ENCODE results near the gene CFAP46.

CFAP46 gene

DNA sequence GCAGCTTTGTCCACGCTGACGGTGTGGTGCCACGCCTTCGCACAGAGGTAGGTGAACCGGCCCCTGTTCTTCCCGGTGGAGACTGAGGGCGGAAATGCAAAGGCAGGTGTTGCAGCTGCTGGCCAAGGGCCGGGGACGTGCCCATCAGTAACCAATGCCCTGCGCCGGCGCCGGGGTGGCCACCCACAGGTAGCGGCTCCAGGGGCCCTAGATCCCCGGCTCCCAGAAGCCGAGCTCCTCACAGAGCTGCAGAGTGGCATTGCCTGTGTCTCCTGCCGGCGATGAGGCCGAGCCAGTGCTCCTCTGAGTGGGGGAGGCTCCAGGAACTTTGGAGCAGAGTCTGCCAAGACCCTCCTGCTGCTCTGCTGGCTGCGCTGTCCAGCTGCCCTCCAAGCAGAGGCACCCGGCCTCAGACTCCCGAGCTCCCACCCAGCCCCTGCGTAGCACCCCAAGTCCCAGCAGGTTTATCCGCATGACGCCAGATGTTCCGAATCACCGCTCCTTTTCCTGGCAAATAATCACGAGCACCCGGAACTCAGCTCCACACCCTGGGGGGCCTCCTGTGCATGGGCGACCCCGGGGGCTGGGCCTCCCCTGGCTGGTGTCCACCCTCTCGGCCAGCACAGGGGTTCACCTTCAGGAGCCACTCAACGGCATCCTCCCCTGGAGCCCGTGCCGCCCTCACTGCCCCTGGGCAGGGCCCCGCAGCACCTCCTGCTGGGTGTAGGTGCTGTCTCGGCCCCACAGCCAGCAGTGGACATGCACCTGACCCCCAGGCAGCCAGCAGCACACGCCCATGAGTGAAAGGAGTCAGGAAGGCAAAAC is 22.1 kb downstream of the CFAP46 start:
- Histone ChIP-seq H3K4me3 (ENCODE audit: control insufficient read depth in 1 of 7, extremely low read depth in 1 of 7, insufficient read depth in 4 of 7, low read depth in 2 of 7, low read length in 6 of 7) (no peak overlapping the region), H3K9me3 (ENCODE audit: control extremely low read depth in 1 of 5, control insufficient read depth in 4 of 5, insufficient read depth in 2 of 5, low read depth in 1 of 5, low read length in 4 of 5) (no peaks in the 10 kb centered on the region), H3K36me3 (ENCODE audit: control insufficient read depth in 4 of 4, insufficient read depth in 4 of 4, low read length in 3 of 4) (no peaks in the 10 kb centered on the region), H3K4me1 (ENCODE audit: control extremely low read depth in 1 of 4, control insufficient read depth in 4 of 4, insufficient read depth in 4 of 4, low read length in 3 of 4) (no peaks in the 10 kb centered on the region), H3K27me3 (replicated peaks in 2 of 5; ENCODE audit: control insufficient read depth in 4 of 5, insufficient read depth in 5 of 5, low read length in 4 of 5) (no peaks in the 10 kb centered on the region), H3K27ac (ENCODE audit: insufficient read depth in 1 of 2, low read depth in 1 of 2, low read length in 2 of 2, poor library complexity in 1 of 2, severe bottlenecking in 2 of 2) (no peak overlapping the region)
- 95% methylated on average over 29 of the region's 38 CpGs for WGBS (ENCODE audit: insufficient coverage)
- CTCF ChIA-PET, result interaction anchor here (1.1 kb wide), 1 partner anchor 91 kb away, joined by 3 read pairs; no protein-coding TSS in a partner anchor
- no peak for DNase-seq
- POLR2A ChIA-PET, result no interaction called here

DNA sequence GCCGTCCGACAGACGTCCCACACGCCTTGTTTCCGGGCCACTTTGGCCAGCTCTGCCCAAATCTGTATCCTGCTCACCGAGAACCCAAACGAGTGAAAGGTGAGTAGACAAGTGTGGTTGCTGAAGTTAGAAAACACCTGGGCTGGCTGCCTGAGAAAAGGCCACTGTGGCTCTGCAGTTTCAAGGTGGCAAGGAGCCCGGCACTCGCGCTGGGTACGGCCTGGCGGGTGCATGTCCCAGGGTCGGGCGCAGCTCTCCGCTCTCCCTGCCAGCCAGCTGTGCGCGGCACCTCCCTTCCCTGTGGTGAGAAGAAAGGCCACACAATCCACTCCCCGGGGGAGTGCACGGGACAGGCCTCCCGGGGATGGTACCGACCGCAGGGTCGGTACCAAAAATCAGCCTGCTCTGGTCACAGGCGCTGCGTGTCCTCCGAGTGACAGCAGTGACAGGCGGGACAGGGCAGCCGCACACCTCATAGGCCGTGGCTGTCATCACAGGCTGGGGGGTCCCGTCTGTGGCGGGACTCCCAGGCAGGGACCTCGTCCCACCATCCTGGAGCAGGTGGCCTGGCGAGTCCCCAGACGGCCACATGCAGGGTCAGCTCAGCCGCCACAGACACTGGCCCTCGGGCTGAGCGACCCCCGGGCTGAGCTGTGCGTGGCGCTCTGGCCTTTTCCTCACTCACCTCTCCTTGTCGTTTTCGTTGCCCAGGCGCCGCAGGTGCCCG is 22.8 kb downstream of the CFAP46 start:
- Histone ChIP-seq H3K4me3 (ENCODE audit: control insufficient read depth in 1 of 7, extremely low read depth in 1 of 7, insufficient read depth in 4 of 7, low read depth in 2 of 7, low read length in 6 of 7) (no peak overlapping the region), H3K27me3 (replicated peaks in 2 of 5; ENCODE audit: control insufficient read depth in 4 of 5, insufficient read depth in 5 of 5, low read length in 4 of 5) (no peaks in the 10 kb centered on the region), H3K36me3 (ENCODE audit: control insufficient read depth in 4 of 4, insufficient read depth in 4 of 4, low read length in 3 of 4) (no peaks in the 10 kb centered on the region), H3K27ac (ENCODE audit: insufficient read depth in 1 of 2, low read depth in 1 of 2, low read length in 2 of 2, poor library complexity in 1 of 2, severe bottlenecking in 2 of 2) (no peak overlapping the region), H3K9me3 (ENCODE audit: control extremely low read depth in 1 of 5, control insufficient read depth in 4 of 5, insufficient read depth in 2 of 5, low read depth in 1 of 5, low read length in 4 of 5) (no peaks in the 10 kb centered on the region), H3K4me1 (ENCODE audit: control extremely low read depth in 1 of 4, control insufficient read depth in 4 of 4, insufficient read depth in 4 of 4, low read length in 3 of 4) (no peaks in the 10 kb centered on the region)
- WGBS (ENCODE audit: insufficient coverage), result 97% methylated on average over 43 of the region's 45 CpGs
- DNase-seq, result no peak
- POLR2A ChIA-PET, result no interaction called here
- CTCF ChIA-PET, result no interaction called here

DNA sequence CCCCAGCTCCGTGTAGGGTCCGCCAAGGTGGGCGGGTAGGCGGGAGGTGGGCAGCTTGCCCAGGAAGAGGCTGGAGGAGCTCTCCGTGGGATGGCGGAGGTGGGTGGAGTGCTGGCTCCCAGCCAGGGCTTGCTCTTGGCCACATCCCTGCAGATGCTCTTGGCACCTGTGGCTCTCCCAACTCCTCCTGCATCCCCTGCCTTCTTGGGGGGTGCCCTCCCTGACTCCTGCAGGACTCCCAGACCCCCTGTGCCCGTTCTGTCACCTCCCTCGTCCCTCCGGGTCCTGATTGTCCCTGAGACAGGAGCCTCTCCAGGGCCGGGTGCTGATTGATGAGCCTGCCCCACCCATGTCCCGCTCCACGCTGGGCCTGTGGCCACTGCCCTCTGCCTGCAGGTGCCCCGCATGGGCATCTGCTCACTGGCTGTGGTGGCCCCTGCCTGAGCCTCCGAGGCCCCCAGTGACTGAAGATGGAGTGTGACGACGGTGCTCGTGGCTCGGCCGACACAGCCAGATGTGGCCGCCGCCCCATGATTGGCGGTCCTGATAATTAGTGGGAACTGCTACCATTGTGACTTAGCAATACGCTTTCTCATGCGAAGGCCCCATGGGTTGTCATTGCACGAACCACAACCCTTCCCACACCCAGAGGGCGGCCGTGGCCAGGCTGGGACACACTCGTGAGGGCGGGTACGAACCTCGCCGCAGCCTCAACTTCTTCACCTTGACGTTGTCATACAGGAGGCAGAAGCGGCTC is 23.6 kb downstream of the CFAP46 start:
- no peaks in the 10 kb centered on the region for H3K27me3 ChIP-seq (replicated peaks in 2 of 5; ENCODE audit: control insufficient read depth in 4 of 5, insufficient read depth in 5 of 5, low read length in 4 of 5)
- DNase-seq, result no peak
- POLR2A ChIA-PET, result no interaction called here
- H3K36me3 ChIP-seq (ENCODE audit: control insufficient read depth in 4 of 4, insufficient read depth in 4 of 4, low read length in 3 of 4), result no peaks in the 10 kb centered on the region
- H3K4me1 ChIP-seq (ENCODE audit: control extremely low read depth in 1 of 4, control insufficient read depth in 4 of 4, insufficient read depth in 4 of 4, low read length in 3 of 4), result no peaks in the 10 kb centered on the region
- WGBS (ENCODE audit: insufficient coverage), result 91% methylated on average over 33 of the region's 34 CpGs
- CTCF ChIA-PET, result no interaction called here
- no peaks in the 10 kb centered on the region for H3K9me3 ChIP-seq (ENCODE audit: control extremely low read depth in 1 of 5, control insufficient read depth in 4 of 5, insufficient read depth in 2 of 5, low read depth in 1 of 5, low read length in 4 of 5)
- no peak overlapping the region for H3K4me3 ChIP-seq (ENCODE audit: control insufficient read depth in 1 of 7, extremely low read depth in 1 of 7, insufficient read depth in 4 of 7, low read depth in 2 of 7, low read length in 6 of 7)
- H3K27ac ChIP-seq (ENCODE audit: insufficient read depth in 1 of 2, low read depth in 1 of 2, low read length in 2 of 2, poor library complexity in 1 of 2, severe bottlenecking in 2 of 2), result no peak overlapping the region

DNA sequence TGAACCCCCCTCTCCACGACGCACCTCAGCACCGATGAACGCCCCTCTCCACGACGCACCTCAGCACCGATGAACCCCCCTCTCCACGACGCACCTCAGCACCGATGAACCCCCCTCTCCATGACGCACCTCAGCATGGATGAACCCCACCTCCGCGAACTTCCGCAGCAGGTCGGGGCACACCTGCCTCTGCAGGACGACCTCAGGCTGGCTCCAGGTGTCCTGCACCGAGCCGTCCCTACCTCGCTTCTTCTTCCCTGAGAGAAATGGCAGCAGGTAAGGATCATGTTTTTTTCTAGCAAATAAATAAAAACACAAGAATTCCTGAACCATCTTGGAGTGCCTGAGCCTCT is 24.1 kb downstream of the CFAP46 start:
- H3K4me3 ChIP-seq (ENCODE audit: control insufficient read depth in 1 of 7, extremely low read depth in 1 of 7, insufficient read depth in 4 of 7, low read depth in 2 of 7, low read length in 6 of 7), result no peak overlapping the region
- no peaks in the 10 kb centered on the region for H3K9me3 ChIP-seq (ENCODE audit: control extremely low read depth in 1 of 5, control insufficient read depth in 4 of 5, insufficient read depth in 2 of 5, low read depth in 1 of 5, low read length in 4 of 5)
- H3K27ac ChIP-seq (ENCODE audit: insufficient read depth in 1 of 2, low read depth in 1 of 2, low read length in 2 of 2, poor library complexity in 1 of 2, severe bottlenecking in 2 of 2), result no peak overlapping the region
- DNase-seq, result no peak
- ChIA-PET POLR2A (no interaction called here), CTCF (no interaction called here)
- H3K4me1 ChIP-seq (ENCODE audit: control extremely low read depth in 1 of 4, control insufficient read depth in 4 of 4, insufficient read depth in 4 of 4, low read length in 3 of 4), result peaks cover 0 to 3% (median 0%) of the 10 kb centered on the region in 4 experiments
- 96% methylated on average over 8 of the region's 19 CpGs for WGBS (ENCODE audit: insufficient coverage)
- no peaks in the 10 kb centered on the region for H3K36me3 ChIP-seq (ENCODE audit: control insufficient read depth in 4 of 4, insufficient read depth in 4 of 4, low read length in 3 of 4)
- no peaks in the 10 kb centered on the region for H3K27me3 ChIP-seq (replicated peaks in 2 of 5; ENCODE audit: control insufficient read depth in 4 of 5, insufficient read depth in 5 of 5, low read length in 4 of 5)

DNA sequence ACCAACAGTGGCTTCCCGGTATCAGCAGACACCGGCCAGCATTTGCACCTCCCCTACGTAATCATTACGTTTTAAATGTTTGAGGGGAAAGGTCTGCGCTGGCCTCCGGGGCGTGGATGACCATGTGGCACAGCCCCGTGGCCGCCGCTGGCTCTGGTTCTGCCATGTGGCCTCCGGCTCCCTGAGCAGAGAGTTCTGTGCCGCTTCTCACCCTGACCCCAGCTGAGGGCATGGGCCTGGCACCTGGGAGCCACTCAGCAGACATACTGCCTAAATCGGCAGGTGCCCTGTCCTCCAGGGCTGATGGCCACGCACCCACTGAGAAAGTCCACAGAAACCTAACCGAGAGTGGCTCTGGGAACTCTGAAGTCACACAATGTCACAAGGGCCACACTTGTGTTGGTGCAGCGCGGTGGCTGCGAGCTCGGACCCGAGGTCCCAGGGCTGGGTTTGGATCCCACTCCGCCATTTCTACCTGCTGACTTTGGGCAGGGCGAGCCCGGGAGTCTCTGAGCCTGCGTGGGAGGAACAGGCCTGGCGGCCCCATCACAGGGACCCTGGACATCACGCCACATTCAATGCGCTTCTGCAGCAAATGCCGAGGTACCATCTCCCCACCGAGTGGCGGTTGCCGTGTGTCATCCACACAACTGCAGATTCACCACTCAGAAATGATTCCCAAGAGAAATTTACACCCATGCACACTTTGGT is 25.3 kb downstream of the CFAP46 start:
- DNase-seq, result no peak
- Histone ChIP-seq H3K9me3 (ENCODE audit: control extremely low read depth in 1 of 5, control insufficient read depth in 4 of 5, insufficient read depth in 2 of 5, low read depth in 1 of 5, low read length in 4 of 5) (no peaks in the 10 kb centered on the region), H3K27ac (ENCODE audit: insufficient read depth in 1 of 2, low read depth in 1 of 2, low read length in 2 of 2, poor library complexity in 1 of 2, severe bottlenecking in 2 of 2) (no peak overlapping the region), H3K36me3 (ENCODE audit: control insufficient read depth in 4 of 4, insufficient read depth in 4 of 4, low read length in 3 of 4) (no peaks in the 10 kb centered on the region), H3K4me3 (ENCODE audit: control insufficient read depth in 1 of 7, extremely low read depth in 1 of 7, insufficient read depth in 4 of 7, low read depth in 2 of 7, low read length in 6 of 7) (no peak overlapping the region), H3K27me3 (replicated peaks in 2 of 5; ENCODE audit: control insufficient read depth in 4 of 5, insufficient read depth in 5 of 5, low read length in 4 of 5) (no peaks in the 10 kb centered on the region), H3K4me1 (ENCODE audit: control extremely low read depth in 1 of 4, control insufficient read depth in 4 of 4, insufficient read depth in 4 of 4, low read length in 3 of 4) (peaks cover 0 to 3% (median 0%) of the 10 kb centered on the region in 4 experiments)
- ChIA-PET POLR2A (no interaction called here), CTCF (interaction anchor here (1.2 kb wide), 1 partner anchor 10 kb away, joined by 3 read pairs; no protein-coding TSS in a partner anchor)
- WGBS (ENCODE audit: insufficient coverage), result 97% methylated on average over 23 of the region's 31 CpGs

DNA sequence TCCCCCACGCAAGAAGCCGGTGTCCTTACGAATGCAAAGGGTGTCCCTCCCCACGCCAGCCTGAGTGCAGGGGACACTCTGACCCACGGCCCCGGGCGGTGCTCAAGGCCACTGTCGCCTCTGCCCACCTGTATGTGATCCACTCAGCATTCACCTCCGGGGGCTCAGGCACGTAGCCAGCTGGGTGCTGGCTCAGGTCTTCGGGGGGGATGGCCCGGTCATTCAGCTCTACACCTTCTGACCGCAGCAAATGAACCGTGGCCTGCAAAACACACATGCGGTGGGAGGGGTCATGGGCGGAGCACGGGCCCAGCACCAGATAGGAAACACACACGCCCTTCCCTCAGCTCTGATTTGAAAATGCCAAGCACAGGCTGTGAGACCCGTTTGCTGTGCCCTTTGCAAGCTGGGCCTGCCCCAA is 25.9 kb downstream of the CFAP46 start:
- Histone ChIP-seq H3K27ac (ENCODE audit: insufficient read depth in 1 of 2, low read depth in 1 of 2, low read length in 2 of 2, poor library complexity in 1 of 2, severe bottlenecking in 2 of 2) (no peak overlapping the region), H3K4me3 (ENCODE audit: control insufficient read depth in 1 of 7, extremely low read depth in 1 of 7, insufficient read depth in 4 of 7, low read depth in 2 of 7, low read length in 6 of 7) (no peak overlapping the region), H3K36me3 (ENCODE audit: control insufficient read depth in 4 of 4, insufficient read depth in 4 of 4, low read length in 3 of 4) (no peaks in the 10 kb centered on the region), H3K27me3 (replicated peaks in 2 of 5; ENCODE audit: control insufficient read depth in 4 of 5, insufficient read depth in 5 of 5, low read length in 4 of 5) (no peaks in the 10 kb centered on the region), H3K9me3 (ENCODE audit: control extremely low read depth in 1 of 5, control insufficient read depth in 4 of 5, insufficient read depth in 2 of 5, low read depth in 1 of 5, low read length in 4 of 5) (no peaks in the 10 kb centered on the region), H3K4me1 (ENCODE audit: control extremely low read depth in 1 of 4, control insufficient read depth in 4 of 4, insufficient read depth in 4 of 4, low read length in 3 of 4) (peaks cover 0 to 3% (median 0%) of the 10 kb centered on the region in 4 experiments)
- DNase-seq, result no peak
- ChIA-PET CTCF (interaction anchor here (1.2 kb wide), 1 partner anchor 10 kb away, joined by 3 read pairs; no protein-coding TSS in a partner anchor), POLR2A (no interaction called here)
- WGBS (ENCODE audit: insufficient coverage), result 96% methylated on average over 18 of the region's 19 CpGs

All from common myeloid progenitor, CD34-positive (primary cell).